Stimulated activated CD4-positive, alpha-beta T cell treated with anti-CD3 and anti-CD28 coated beads, Interleukin-12 subunit alpha, Interleukin-12 subunit beta, amount 100 ng/mL, for 4 hours (primary cell): ENCODE measurements around the gene COL6A3.
"Not testable (repeated sequence)": the region's sequence is repeated elsewhere in the genome, so short reads cannot be mapped to it uniquely, and the experiment has no call there.

Source experiments
- DNase-seq: peaks from one replicate; pipeline ENCODE4 v3.0.0-alpha.2; 2020

COL6A3 gene

DNA sequence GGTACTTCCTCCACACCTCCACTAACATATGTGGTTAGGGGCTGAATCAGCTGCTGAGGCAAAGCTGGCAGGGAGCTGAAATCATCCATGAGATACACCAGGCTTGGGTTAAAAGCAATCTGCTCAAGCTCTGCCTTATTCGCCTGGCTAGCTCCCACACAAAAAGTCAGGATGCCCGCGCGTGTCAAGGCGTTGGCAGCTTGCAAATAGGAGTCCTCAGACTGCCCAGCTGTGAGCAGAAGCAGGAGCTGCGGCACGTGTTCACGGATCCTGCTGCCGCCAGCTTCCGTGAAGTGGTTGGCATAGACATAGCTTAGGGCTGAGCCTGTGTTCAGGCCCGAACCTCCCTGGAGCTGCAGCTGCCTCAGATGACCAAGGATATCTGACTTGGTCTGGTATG is 35.3 kb downstream of the COL6A3 start:
- no peak for DNase-seq

DNA sequence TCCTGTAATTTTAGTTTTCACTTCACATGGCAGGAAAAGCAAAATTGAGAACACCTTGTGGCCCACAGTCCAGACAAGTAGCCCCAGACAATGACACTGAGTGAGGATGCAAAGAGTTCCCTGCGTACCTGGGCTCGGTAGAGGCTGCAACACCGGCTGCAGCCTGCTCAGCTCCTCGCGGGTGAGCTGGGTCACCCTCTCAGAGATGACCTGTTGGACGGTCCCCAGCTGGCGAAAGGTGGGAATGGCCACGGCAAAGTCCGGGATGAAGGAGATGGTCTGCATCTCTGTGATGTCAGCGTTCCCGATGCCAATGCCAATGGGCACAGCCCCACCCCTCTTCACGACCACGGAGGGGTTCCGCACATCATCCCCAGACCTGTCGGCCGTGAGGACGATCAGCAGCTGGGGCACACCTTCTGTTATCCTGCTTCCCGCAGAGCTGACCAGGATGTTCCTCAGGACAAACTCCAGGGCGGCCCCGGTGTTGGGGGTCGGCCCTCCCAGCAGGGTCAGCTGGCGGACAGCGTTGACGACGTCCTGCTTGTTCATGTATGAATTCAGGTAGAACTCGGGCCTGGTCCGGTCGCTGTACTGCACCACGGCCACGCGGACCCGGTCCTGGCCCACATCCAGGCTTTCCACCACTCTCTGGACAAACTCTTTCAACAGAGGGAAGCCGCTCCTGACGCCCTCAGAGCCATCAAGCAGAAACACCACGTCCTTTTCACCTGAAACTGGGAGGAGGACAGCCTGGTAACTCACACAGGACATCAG is 39.5 kb downstream of the COL6A3 start:
- no peak for DNase-seq

DNA sequence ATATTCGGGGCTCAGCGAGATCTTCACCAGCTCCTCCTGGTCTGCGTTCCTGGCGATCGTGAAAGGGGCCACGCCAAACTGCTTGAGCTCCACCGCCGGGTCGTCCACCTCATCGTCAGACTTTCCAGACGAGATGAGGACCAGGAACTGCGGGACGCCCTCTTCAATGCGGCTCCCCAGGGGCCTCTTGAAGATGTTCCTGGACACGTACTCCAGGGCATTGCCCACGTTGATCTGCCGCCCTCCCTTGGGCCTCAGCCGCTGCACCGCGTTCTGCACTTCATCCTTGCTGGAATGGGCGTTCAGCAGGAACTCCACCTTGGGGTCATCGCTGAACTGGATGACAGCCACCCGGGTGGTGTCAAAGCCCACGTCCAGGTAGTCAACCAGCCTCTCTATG is 42.1 kb downstream of the COL6A3 start:
- no peak for DNase-seq

DNA sequence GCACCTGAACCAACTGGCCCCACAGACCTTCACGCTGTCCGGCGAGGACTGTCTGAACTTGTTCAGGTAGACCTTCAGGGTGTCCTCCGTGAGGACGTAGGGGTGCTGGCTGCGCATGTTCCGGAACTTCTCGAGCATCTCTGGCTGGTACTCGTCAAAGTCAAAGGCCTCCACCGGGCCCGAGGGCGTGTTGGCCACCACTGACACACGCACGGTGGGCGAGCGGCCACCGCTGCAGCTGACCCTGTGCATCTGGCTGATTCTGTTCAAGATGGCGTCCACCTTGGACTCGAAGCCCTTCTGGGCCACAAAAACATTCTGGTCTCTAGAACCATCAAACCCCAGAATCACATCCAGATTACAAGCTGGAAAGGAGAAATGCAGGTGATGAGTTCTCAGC is 48.3 kb downstream of the COL6A3 start:
- no peak for DNase-seq

DNA sequence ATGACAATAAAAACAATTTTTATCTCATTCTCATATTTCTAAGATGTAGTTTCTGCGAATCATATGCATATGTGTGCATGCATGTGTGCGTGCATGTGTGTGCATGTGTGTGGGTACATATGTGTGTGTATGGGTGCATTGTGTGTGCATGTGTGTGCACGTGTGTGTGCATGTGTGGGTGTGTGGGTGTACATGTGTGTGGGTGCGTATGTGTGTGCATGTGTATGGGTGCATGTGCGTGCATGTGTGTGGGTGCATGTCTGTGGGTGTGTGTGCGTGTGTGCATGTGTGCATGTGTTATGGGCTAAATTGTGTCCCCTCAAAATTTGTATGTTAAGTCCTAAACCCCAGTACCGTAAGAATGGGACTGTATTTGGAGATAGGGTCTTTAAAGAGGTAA is 49.3 kb downstream of the COL6A3 start:
- no peak for DNase-seq

DNA sequence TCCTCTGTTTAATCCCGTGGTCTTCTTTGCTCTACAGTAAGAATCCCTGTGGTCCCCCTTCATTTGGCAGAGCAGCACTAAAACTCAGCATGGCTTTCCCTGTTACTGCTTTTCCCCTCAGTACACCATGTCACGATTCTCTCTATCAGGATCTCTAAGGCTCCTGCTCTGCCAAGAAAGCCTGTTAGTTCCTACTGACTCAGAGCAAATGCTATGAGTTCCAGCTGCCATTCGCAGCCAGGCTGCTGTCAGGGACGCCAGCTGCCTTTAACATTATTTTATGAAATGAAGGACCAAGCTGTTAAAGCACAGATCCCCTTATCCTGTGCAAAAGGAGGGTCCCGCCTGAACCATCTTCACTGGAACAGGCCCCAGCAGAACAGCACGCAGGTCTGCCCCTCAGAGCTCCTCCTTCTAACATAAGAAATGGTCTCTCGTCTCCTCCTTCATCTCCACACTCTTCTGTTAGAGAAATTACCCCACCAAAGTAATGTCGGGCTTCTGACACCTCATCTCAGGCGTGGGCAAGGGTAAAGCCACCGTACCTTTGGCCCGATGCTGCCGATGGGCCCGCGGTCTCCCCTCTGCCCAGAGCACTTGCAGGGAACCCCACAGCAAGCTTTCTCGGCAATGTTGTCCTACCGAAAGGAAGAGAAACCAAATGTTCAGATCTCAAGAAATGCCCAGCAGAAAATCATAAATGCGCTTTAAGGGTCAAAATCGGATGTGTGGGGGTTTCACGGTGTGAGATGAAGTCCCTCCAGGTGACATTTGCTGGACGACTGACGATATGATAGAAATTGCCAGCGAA is 52.6 kb downstream of the COL6A3 start:
- no peak for DNase-seq

DNA sequence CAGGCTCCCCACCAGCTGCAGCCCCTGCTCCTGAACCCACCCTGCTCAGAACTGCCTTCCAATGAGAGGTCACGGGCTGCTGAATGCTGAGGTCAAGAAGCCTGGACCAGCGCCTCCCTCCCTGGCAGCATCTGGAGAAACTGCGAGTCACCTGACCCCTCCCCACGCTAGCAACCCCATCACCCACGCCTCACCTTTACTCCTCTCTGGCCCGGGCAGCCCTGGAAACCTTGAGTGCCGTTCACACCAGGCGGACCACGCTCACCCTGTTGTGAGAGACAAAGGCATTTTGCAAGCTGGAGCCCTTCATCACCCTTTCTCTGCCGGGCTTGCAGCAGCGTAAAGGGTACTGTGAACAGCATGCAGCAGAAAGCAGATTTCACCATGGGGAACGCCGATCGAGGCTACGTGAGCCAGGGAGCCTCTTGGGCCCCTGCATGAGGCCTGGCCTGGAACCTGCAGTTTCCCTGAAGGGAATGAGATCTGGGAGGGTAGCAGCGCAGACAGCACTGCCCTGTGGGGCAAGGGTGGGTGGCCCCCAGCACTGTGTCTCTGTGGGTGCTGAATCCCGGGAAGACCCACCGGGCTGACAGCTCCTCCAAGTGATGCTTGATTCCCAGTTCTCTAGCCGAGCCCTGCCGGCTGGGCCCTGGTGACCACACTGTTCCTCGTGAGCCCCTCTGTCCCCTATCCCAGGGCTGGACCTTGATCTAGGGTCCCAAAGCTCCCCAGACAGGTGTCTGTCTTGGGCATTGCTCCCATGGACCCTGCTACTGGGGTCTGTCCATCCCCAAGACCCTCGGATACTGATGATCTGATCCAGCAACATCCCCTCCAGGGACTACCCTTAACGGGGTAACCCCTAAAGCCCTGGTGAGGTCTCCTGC is 53.8 kb downstream of the COL6A3 start:
- DNase-seq, result no peak

DNA sequence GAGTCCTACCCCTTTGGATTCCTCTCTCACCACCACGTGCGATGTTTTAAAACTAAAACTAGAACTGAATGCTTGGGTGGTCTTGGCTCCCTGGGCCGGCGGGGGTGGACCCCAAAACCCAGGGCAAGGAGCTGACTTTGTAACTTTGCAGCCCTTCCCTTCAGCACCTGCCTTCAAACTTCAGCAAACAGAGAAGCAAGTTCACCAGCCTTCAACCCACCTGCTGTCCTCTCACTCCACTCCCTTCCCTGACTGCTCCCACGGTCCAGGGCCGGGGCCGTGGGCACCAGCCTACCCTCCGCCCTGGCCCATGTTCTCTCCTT is 54.5 kb downstream of the COL6A3 start:
- DNase-seq, result no peak

DNA sequence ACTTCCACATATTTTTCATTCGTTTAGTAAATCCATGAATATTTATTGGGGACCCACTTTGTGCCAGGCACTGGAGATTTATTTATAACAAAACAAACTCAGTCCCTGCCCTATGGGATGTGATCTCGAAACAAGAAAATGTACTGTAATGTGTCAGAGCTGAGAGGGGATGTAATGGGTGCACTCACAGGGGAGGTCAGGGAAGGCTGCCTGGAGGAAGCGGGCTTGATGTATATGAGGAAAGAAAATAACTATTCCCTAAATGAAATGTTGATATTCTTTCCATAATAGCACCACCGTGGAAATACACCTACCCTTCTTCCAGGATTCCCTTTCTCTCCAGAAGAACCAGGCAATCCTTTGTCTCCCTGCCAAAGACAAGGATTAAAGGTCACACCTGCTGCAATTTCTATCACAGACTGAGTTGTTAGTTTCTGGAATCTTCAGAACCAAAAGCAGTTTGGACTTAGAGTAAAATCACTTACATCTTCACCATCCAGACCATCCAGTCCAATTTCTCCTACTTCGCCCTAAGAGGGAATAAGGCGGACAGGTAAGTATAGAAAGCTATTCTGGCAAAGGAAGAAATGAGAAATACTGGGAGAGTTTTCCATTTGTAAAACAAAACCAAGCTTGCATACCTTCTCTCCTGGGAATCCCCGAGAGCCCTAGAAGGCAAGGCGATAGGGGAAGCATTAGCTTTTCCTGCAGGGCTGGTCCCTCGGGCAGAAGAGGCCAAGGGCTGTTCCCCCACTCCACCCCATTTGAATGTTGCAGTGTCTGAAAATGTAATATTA is 55.0 kb downstream of the COL6A3 start:
- no peak for DNase-seq

DNA sequence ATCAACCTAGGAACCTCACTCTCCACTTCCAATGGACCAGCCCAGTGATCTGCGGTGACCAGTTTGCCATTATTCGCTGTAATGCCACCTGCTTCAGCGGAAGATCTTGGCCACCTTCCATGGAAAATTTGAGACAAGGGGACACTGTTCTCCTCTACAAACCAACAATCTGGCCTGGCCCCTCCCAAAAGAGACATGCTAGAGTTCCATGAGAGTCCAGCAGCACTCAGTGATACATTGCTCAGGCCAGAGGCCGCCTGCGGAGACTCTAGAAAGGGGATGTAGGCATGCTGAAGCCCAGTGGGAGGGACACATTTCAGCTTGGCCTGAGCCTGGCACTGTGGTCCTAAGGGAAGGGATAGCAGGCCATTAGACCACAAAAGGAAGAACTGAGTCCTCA is 58.3 kb downstream of the COL6A3 start:
- no peak for DNase-seq

DNA sequence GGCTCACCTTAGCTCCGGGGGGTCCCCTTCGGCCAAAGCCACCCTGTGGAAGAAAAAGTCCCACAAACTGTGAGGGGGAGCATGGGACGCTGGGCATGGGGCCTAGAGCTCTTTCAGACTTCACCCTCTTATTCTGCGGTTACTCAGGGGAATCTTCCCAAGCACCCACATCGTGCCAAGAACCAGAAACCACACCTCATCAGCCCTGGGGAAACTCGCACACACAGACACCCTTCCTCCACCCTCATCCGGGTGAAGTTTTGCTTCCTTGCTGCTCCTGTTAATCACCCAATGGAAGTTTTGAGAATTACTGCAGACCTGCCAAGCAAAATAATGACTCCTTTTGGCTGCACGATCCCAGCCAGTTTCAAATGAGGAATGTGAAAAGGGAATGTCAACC is 59.1 kb downstream of the COL6A3 start:
- no peak for DNase-seq

DNA sequence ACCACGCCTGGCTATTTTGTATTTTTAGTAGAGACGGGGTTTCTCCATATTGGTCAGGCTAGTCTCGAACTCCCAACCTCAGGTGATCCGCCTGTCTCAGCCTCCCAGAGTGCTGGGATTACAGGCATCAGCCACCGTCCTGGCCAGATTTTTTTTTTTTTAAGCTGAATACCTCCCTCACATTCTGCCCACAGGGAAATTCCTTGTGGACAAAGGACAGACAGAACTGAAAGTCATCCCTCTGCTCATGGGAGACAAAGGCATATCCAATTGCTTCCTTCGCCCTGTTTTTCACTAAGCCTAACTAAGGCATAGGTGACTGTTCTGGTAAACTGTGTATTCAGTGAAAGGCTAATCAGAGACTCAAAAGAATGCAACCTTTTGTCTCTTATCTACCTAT is 59.8 kb downstream of the COL6A3 start:
- not testable (repeated sequence) for DNase-seq

DNA sequence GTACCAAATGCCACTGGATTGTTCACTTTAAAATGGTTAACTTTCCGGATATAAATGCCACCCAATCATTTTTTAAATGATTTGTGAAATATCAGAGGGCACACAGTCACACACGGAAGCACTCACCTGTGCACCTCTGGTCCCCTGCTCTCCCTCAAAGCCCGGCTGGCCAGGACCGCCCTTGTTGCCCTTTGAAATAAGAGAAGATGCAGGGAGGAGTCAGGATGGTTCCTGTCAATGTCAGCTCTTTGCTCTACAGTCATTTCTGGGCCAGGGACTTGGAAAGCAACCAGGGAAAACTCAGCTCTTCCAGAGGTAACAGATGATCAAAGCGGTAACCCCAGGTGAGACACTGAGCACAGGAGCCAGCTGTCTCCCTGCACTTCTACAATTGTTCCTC is 60.7 kb downstream of the COL6A3 start:
- no peak for DNase-seq

DNA sequence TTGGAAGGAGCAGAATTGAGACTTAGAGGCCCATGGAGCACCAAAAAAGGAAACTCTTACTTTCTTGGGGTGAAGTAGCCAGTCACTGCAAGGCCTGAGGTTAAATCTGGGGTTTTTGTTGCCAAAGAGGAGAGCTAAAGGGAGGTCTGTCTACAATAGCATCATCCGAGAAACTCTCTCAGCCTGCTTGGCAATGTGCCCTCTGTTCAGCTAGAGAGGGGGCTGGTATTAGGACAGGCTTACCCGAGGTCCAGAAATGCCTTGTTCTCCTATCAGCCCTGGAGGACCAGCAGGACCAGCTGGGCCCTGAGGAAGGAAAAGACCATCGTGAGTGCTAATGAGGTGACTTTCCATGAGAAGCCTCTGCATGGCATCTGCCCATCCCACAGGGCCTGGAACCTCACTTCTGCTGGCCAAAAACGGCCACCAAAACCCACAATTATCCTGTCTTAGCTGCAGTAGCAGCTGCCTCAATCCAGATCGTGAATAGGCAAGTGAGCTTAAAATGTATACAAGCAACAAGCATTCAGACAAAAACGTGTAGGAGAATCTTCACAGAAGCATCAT is 61.6 kb downstream of the COL6A3 start:
- DNase-seq, result no peak

DNA sequence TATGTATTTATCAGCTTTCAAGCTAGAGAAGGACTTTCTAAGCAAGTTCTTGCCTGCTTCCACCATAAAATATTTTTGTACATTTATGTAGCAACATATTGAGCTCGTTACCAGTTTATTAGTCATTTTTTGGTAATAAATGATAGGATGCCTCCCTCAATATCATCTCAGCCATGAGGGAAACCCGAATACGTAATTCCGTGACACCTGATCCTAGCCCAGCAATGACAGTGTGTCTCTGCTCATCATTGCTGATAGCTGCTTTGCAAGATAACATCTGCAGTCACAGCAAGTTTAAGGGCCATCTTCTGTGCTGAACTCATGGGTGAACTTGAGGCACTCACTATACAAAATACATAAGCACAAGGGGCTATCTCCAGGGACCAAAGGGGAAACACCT is 62.2 kb downstream of the COL6A3 start:
- DNase-seq, result no peak

DNA sequence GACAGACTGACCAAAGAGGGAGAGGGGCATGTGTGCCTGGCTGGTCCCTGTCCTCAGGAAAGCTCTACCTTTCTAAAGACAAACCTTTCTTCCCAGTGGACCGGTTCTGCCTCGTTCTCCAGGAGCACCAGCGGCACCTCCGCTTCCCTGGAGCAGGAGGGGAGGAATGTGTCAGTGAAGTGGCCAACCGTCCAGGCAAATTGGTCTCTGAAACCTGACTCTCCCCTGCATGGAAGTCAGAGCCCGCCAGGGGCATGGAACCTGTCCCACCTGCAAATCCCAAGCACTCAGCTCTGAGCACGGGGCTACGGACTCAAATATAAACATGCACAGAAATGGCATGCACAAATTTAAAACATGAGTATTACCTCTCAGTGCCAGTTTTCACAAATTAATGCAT is 62.9 kb downstream of the COL6A3 start:
- no peak for DNase-seq

DNA sequence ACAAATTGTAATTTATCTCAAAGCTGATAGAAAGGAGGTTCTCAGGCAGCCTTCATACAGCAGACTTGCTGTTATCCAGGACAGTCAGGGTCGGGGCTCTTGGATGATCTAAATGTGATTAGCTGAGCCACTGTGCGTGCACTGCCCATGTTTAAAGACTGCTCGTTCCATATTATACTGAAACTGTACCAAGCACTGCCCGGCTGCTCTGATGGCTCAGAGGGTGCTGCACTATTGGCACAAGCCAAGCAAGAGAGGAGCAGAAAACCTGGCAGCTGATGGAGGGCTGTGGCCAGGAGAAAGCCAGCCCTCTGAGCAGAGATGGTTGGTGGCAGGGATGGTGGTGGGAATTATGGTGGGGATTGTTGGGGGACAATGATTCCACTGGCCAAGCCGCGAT is 63.4 kb downstream of the COL6A3 start:
- no peak for DNase-seq

DNA sequence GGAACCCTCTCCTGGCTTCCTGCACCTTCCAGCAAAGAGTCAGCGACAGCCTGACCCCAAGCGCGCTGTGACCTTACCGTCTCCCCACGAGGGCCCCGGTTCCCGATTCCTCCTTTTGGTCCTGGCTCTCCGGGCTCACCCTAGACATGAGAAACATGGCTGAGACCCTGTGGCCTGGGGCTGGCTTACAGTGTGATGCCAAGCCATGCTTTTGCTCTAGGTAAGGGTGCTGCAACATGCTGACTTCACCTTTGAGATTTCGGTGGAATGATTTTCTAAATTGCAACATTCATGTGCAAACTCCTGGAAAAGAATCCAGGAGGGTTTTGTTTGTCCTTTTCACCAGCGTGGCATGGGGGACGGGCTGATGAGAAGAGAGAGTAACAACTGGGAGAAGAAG is 63.9 kb downstream of the COL6A3 start:
- no peak for DNase-seq

DNA sequence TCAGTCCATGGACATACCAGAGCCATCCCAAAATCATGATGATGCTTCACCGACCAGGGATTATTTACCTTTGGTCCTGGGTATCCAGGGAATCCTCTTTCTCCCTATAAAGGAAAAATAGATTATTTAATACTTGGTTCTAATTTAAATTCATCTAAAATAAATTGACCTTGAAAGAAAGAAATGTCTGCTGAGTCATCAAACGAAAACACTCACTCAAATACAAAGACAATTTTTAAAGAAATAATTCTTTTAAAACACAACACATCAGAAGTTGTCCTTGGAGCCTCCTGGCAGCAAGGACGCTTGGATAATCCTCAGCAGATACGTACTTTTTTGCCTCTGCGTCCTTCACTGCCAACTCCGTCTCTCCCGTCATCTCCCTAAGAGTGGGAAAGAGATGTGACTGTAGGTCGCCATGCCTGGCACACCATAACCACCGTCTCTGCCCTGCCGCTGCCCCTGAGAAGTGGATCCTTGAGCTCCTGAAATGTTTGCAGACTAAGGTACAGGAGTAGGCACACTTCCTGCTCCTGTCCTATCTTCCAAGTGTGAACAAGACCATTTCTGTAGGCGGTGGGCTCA is 65.6 kb downstream of the COL6A3 start:
- no peak for DNase-seq

DNA sequence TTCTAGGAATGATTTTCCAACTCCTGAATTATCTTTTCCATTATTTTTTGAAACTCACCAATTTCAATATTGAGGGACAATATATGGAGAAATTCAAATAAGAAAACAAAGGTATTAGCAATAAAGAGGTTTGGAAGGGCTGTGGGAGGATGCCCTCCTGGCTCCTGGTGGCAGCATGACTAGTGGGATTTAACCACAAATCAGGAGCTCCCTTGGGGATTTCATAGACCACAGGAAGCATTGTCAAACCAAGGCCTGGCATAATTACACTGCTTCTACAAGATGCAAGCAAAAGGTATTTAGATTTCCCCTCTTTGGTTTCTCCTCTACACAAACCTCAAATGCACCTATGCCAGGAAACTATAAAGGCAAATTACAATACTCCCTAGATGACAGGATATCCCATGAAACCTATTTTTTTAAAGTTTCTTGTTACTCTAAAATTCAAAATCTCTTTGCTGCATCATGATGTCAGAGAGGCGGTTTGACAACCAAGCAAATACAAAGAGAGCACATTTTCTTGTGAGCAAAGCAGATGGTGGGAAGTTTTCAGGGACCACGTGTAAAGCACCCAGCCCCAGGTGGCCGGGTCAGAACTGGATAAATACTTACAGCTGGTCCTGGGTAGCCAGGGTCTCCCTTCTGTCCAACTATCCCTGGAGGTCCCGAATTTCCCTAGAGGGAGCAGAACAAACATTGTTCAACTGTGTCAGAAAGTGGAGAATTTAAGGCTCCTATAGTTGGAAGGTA is 67.9 kb downstream of the COL6A3 start:
- no peak for DNase-seq

DNA sequence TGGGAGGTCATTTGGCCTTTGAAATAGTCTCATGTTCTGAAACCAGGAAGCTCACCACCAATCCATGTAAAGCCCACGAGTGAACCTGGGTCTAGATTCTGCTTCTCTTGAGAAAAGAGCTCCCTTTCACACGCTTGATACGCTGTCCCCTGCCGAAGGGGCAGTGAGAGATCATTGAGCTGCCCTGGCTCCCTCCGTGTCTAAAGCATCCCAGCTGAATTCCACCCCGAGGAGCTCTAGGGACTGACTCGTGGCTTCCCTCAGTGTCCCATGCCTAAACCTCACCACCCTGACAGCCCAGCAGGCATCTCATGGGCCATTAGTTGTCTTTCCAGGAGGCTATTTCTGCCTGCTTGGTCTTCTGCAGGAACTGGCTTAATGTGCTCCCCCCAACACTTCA is 68.6 kb downstream of the COL6A3 start:
- DNase-seq, result no peak
